Stimulated activated CD4-positive, alpha-beta T cell treated with anti-CD3 and anti-CD28 coated beads, TNF-alpha, amount 100 ng/mL, for 4 hours (primary cell): ENCODE results near the gene BCL3.
A peak's percentile ranks its signal among the peaks of the same experiment; 100 is the strongest.

Source experiments
- DNase-seq, 3 experiments: peaks; one replicate each; pipeline ENCODE4 v3.0.0-alpha.2; 2020; ENCODE audit warnings: low read depth in 3 of 3

Gene BCL3

GRCh38 chr19:44788971-44789370 is 40.5 kb downstream of the BCL3 start:
- DNase-seq, result no peak

GRCh38 chr19:44789943-44790483 is 41.5 kb downstream of the BCL3 start:
- no peak for DNase-seq

GRCh38 chr19:44792281-44792680 is 43.8 kb downstream of the BCL3 start:
- no peak for DNase-seq

GRCh38 chr19:44794610-44795009 is 46.1 kb downstream of the BCL3 start:
- DNase-seq, result no peak

- DNase-seq, result no peak
Measured at GRCh38 chr19:44795398-44795987, 47.0 kb downstream of the BCL3 start.

GRCh38 chr19:44796701-44797115 is 48.2 kb downstream of the BCL3 start:
- no peak for DNase-seq

GRCh38 chr19:44799627-44800346 is 51.3 kb downstream of the BCL3 start:
- DNase-seq, result no peak

- peak; percentile 55 to 70 (median 68) for DNase-seq
Measured at GRCh38 chr19:44800461-44800860, 52.0 kb downstream of the BCL3 start.

- DNase-seq, result no peak
Measured at GRCh38 chr19:44803442-44804428, 55.2 kb downstream of the BCL3 start.

GRCh38 chr19:44806291-44806690 is 57.8 kb downstream of the BCL3 start:
- DNase-seq, result no peak

GRCh38 chr19:44807162-44807561 is 58.7 kb downstream of the BCL3 start:
- no peak for DNase-seq

GRCh38 chr19:44807652-44808462 is 59.3 kb downstream of the BCL3 start:
- DNase-seq, result no peak

GRCh38 chr19:44808463-44809371 is 60.2 kb downstream of the BCL3 start, which contains the start of gene BCAM:
Gene BCAM, plus strand, starts transcription at chr19:44809103. Its CDS starts 22 bp downstream, at chr19:44809125.
- DNase-seq, result no peak
